Heart right ventricle (tissue), 16 donors: ENCODE results near the gene ARMC8. TPM values are rescaled to one million over a fixed set of nuclear protein-coding genes. Genes with fewer than 3 reads are reported as not detected.

ENCODE experiments used
- ATAC-seq, 8 donors: fragments of 200-7000 bp; cut with Tn5 transposase; one replicate each; pipeline ENCODE4 v1.9.1; 2020; ENCODE audit warnings: mild to moderate bottlenecking in 8 of 8, moderate library complexity in 8 of 8, moderate number of reproducible peaks in 1 of 8
- DNase-seq, 2 donors: peaks; one replicate each; pipeline ENCODE4 v3.0.0-alpha.2; 2020
- H3K27ac ChIP-seq, 10 donors: fragments of 200-600 bp; sonication (generic) in 2 of 10; one replicate each; pipeline versions ENCODE4 v1.5.0 to v1.8.0; 2020 to 2022; ENCODE audit warnings: mild to moderate bottlenecking in 3 of 10
- H3K27me3 ChIP-seq, 7 donors: fragments of 200-600 bp; one replicate each; pipeline ENCODE4 v1.8.0; 2021 to 2022; ENCODE audit warnings: mild to moderate bottlenecking in 2 of 7
- H3K36me3 ChIP-seq, 9 donors: fragments of 200-600 bp; sonication (generic) in 1 of 9; one replicate each; pipeline versions ENCODE4 v1.5.0 to v1.8.0; 2020 to 2022; ENCODE audit warnings: mild to moderate bottlenecking in 2 of 9
- H3K4me1 ChIP-seq, 9 donors: fragments of 200-600 bp; sonication (generic) in 1 of 9; one replicate each; pipeline versions ENCODE4 v1.5.0 to v1.8.0; 2020 to 2022; ENCODE audit warnings: mild to moderate bottlenecking in 4 of 9
- H3K4me3 ChIP-seq, 10 donors: fragments of 200-600 bp; sonication (generic) in 2 of 10; one replicate each; pipeline versions ENCODE4 v1.5.0 to v1.8.0; 2020 to 2022; ENCODE audit warnings: mild to moderate bottlenecking in 7 of 10, moderate library complexity in 2 of 10
- H3K9me3 ChIP-seq, 11 donors: fragments of 200-600 bp in 10 of 11; sonication (generic) in 2 of 11; one replicate each; pipeline versions ENCODE4 v1.5.0 to v1.8.0; 2013 to 2022; ENCODE audit warnings: mild to moderate bottlenecking in 2 of 11, control low read depth in 1 of 11, moderate library complexity in 1 of 11
- WGBS, 2 donors: extraction: QIAGEN DNeasy Blood & Tissue Kit; methylation state at CpG; one replicate each; pipeline ENCODE4 v1.1.7; 2013; ENCODE audit warnings: inconsistent platforms in 1 of 2; 5-methylcytosine and 5-hydroxymethylcytosine counted together
- intact Hi-C, 10 donors: fragments of 100-400 bp; cut with DNase I; formaldehyde crosslinking; loops; one replicate each; pipeline versions ENCODE4 v1.11.1 to v1.14.2; 2022
- polyA plus RNA-seq, 2 donors: library from polyadenylated mRNA; stranded (reverse); fragments of 200-250 nt; gene quantifications; one replicate each; pipeline ENCODE4 v1.2.3, GENCODE V29; 2013
- total RNA-seq, 10 donors: library from RNA; stranded (reverse); fragmentation: NEBNext Ultra II Directional in 3 of 10; extraction: Animal tissue kit (Norgen Biotek cat#: 25700) in 3 of 10; gene quantifications; one replicate each; pipeline versions ENCODE4 v1.2.1 to v1.2.4, GENCODE V29; 2021 to 2023
- TF ChIP-seq, protein P1 (sequence below), 9 donors: fragments of 200-600 bp; sonication (generic) in 2 of 9; IDR thresholded peaks; one replicate each; pipeline versions ENCODE4 v1.5.0 to v1.8.0; 2021 to 2022; ENCODE audit warnings: antibody characterized with exemption in 9 of 9, mild to moderate bottlenecking in 5 of 9, moderate library complexity in 1 of 9
- donor health status: Arrhythmogenic right ventricular cardiomyopathy.
- donor health status: ischemic (EF 13 %, LVEDD 7.1; RV severe dilation, severe dysfunction).
- donor health status: healthy with polysubstance abuse.
- donor health status: DM: no; HTN: yes; CAD: no.
- donor health status: DM: no; HTN: no; CAD: no.
- donor health status: ischemic (EF 25% LVEDD 6.9; RV normal size, moderate dysfunction).
- donor health status: ischemic (EF 25% LVEDD 5.7; RV mildly dilated, moderate dysfunction).
- donor health status: healthy.
- donor health status: DM: yes; HTN: yes; CAD: no.
- donor health status: Ischemic cardiomyopathy.
- donor health status: ischemic (EF 35%, LVEDD 5.7; RV mildly dilated, moderate dysfunction).
- donor health status: nonischemic (EF 11% LVEDD 7.7; RV severe dilation, severe dysfunction).
- donor health status: DM: yes; HTN: yes; CAD: no.
- donor health status: PGD.
- donor health status: ischemic (EF 29% LVEDD 5.4; RV normal size, mild dysfunction).
- donor health status: nonischemic (EF 23%, LVEDD 6.1; RV moderate dilation, normal function).

Gene ARMC8
- total and polyA plus RNA-seq, 12 donors, result 13.8 to 49.3 (median 30.0) TPM

DNA sequence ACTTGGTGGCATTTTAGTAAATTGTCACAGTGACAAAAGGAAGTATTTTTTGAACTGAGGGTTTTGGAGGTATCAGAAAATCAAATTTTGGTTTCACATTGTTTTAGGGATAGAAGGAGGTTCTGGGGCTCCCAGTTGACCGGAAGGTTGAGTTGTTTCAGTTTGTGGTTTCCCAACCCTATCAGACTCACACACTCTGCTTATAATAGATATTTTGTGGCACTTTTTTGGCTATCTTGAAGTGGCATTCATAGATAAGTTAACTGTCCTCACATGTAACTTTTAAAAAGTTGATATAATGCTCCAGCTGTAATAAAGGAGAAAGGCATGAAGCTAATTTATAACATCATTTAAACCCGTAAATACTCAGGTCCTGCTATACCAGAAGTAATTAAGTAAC is 12.8 kb downstream of the ARMC8 start:
- Histone ChIP-seq H3K27ac (no peak overlapping the region), H3K4me1 (peaks cover 0 to 49% (median 25%) of the 10 kb centered on the region in 9 donors)

GRCh38 chr3:138200424-138200823 is 13.3 kb downstream of the ARMC8 start:
- Histone ChIP-seq H3K27ac (no peak overlapping the region), H3K4me3 (no peak overlapping the region), H3K27me3 (no peaks in the 10 kb centered on the region), H3K4me1 (peaks cover 0 to 53% (median 25%) of the 10 kb centered on the region in 9 donors), H3K36me3 (peaks cover 0 to 11% (median 0%) of the 10 kb centered on the region in 9 donors), H3K9me3 (no peaks in the 10 kb centered on the region)
- DNase-seq, result no peak
- WGBS, 2 donors, result 89 to 94% methylated on average over 1 of the region's 1 CpG
- TF ChIP-seq, protein P1, sequence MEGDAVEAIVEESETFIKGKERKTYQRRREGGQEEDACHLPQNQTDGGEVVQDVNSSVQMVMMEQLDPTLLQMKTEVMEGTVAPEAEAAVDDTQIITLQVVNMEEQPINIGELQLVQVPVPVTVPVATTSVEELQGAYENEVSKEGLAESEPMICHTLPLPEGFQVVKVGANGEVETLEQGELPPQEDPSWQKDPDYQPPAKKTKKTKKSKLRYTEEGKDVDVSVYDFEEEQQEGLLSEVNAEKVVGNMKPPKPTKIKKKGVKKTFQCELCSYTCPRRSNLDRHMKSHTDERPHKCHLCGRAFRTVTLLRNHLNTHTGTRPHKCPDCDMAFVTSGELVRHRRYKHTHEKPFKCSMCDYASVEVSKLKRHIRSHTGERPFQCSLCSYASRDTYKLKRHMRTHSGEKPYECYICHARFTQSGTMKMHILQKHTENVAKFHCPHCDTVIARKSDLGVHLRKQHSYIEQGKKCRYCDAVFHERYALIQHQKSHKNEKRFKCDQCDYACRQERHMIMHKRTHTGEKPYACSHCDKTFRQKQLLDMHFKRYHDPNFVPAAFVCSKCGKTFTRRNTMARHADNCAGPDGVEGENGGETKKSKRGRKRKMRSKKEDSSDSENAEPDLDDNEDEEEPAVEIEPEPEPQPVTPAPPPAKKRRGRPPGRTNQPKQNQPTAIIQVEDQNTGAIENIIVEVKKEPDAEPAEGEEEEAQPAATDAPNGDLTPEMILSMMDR (IDR thresholded peaks at IDR 0.05), result no peak
- ATAC-seq, result no peak
- intact Hi-C loops, result no loop called here

More for the DNA sequence above, 12.8 kb downstream of the ARMC8 start:
- Histone ChIP-seq H3K9me3 (no peaks in the 10 kb centered on the region), H3K27me3 (no peaks in the 10 kb centered on the region), H3K36me3 (peaks cover 0 to 11% (median 0%) of the 10 kb centered on the region in 9 donors), H3K4me3 (no peak overlapping the region)
- intact Hi-C loops, result no loop called here
- WGBS, 2 donors, result 70% methylated on average over 2 of the region's 2 CpGs
- TF ChIP-seq, protein P1 (IDR thresholded peaks at IDR 0.05), result no peak
- DNase-seq, result no peak
- ATAC-seq, result no peak

GRCh38 chr3:138202945-138203701 is 16.0 kb downstream of the ARMC8 start:
- H3K36me3 ChIP-seq, result peaks cover 0 to 12% (median 0%) of the 10 kb centered on the region in 9 donors
- TF ChIP-seq, protein P1 (IDR thresholded peaks at IDR 0.05), result no peak
- intact Hi-C loops, result no loop called here
- H3K4me1 ChIP-seq, result peaks cover 0 to 60% (median 25%) of the 10 kb centered on the region in 9 donors
- H3K27me3 ChIP-seq, result no peaks in the 10 kb centered on the region
- no peak overlapping the region for H3K4me3 ChIP-seq
- 76 to 80% methylated on average over 3 of the region's 3 CpGs for whole genome bisulfite sequencing, 2 donors
- no peaks in the 10 kb centered on the region for H3K9me3 ChIP-seq
- DNase-seq (no peak), ATAC-seq (no peak)
- H3K27ac ChIP-seq, result no peak overlapping the region

DNA sequence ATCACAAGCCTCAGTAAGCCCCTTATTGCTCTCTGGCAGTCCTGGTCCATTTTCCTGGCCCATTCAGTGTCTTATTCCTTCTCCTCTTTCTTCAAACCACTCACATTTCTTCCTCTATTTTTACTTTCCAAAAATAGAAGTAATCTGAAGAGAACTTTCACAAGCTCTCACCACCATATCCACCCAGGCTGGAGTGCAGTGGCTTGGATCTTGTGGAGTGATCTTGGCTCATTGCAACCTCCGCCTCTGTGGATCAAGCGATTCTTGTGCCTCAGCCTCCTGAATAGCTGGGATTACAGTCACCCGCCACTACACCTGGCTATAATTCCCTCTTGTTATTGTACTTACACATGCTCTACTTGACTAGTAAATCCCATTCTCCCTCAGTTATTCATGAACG is 16.8 kb downstream of the ARMC8 start:
- peak in 1 of 8 donors; percentile 29 for ATAC-seq

More for the DNA sequence above, 16.8 kb downstream of the ARMC8 start:
- Histone ChIP-seq H3K27me3 (no peaks in the 10 kb centered on the region), H3K27ac (no peak overlapping the region), H3K4me3 (no peak overlapping the region), H3K4me1 (peaks cover 0 to 58% (median 25%) of the 10 kb centered on the region in 9 donors), H3K9me3 (no peaks in the 10 kb centered on the region), H3K36me3 (peaks cover 0 to 12% (median 0%) of the 10 kb centered on the region in 9 donors)
- TF ChIP-seq, protein P1 (IDR thresholded peaks at IDR 0.05), result no peak
- WGBS, 2 donors, result 80 to 84% methylated on average over 4 of the region's 4 CpGs
- intact Hi-C loops, result no loop called here
- DNase-seq, result no peak
